SK-N-SH (cell line): ENCODE results near the gene FHIP1B.

Experiments
- CTCF ChIP-seq: fragments of 200-600 bp; sonication (generic); IDR thresholded peaks from 2 replicates; pipeline ENCODE4 v1.6.1; 2017; ENCODE audit warnings: antibody characterized with exemption, mild to moderate bottlenecking, moderate library complexity
- RFX5 ChIP-seq: IDR thresholded peaks from 2 replicates; pipeline ENCODE4 v1.6.1; 2012; ENCODE audit warnings: mild to moderate bottlenecking, improper control_type of control experiment, low read length
- ZBTB33 ChIP-seq: IDR thresholded peaks from 2 replicates; pipeline ENCODE4 v1.4.0; 2012; ENCODE audit warnings: low read depth, borderline replicate concordance

GRCh38 chr11:6283453-6284023 is 49.1 kb upstream of the FHIP1B start:
- TF ChIP-seq ZBTB33 (no peak), CTCF (no peak), RFX5 (no peak)
